ENCODE measurements around the gene ZNF518B.

Gene ZNF518B

GRCh38 chr4:10457255-10457801 is at the start of gene ZNF518B:
ZNF518B (minus strand) TSS chr4:10457426; CDS start chr4:10446328, 11,098 bp downstream.
- peak; percentile 76 for DNase-seq (ENCODE audit: low spot score)

DNA sequence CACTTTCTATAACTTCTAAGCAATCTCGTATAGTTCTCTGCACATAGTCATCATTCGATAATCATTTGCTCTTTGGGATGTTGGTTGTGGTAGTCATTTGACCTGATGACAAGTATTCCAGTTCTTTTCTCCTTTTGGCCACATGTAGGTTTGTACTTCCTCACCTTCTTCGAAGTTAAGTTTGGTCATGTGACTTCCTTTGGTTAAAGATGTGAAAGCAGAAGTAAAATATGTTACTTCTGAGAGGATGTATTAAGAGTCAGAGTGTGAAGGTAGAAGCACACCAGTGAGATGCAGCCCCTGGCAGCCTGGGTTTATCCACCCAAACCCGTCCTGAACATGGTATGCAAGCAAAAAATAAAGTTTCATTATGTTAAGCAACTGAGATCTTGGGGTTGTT is 48.9 kb upstream of the ZNF518B start:
- DNase-seq (ENCODE audit: low spot score): no peak

DNA sequence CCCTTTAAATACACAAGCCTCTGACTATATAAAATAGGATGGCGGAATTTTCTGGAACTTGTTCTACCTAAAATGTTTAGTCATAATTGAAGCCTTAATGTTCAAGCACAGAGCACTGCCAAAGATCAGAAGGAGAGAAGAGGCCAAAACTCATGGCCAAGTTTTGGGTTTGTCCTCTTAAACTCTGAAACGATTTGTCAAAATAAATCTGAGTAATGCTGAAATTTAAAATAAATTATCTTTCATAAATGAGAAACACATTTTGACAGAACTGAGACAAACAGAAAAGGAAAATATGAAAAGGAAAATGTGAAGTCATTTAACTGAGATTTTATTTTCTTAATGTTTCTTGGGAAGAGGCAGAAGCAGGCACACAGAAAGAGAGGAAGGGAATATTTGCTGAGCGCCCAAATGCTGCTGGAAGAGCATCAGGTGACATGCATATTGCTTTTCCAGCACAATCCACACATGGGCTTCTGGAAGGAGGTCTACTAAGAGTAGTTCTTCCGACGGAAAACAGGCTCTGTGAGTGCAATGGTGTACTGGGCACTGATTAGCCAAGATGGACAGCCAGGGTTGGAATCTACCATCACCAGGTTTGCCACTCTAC is 47.4 kb upstream of the ZNF518B start:
- DNase-seq (ENCODE audit: low spot score): no peak

GRCh38 chr4:10502717-10503116 is 45.5 kb upstream of the ZNF518B start:
- no peak for DNase-seq (ENCODE audit: low spot score)

GRCh38 chr4:10500776-10501175 is 43.5 kb upstream of the ZNF518B start:
- no peak for DNase-seq (ENCODE audit: low spot score)

DNA sequence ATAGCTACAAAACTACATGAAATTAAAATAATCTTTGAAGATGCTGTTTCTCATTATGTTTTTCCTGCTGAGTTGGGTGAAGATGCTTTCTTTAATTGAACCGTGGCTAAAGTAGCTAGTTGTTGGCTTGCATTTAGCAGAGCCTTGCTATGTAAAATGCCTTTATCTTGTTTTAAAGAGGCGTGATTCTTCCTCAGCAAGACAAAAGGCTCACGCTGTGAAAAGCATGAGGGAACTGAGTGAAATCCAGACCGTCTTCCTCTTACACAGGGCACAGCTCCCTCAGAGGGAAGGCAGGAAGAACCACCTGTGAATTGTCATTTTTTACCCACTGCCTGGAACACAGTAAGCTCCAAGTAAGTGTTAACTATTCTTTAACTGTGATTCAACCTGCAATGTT is 39.0 kb upstream of the ZNF518B start:
- DNase-seq (ENCODE audit: low spot score): no peak

- DNase-seq (ENCODE audit: low spot score): no peak
Measured at GRCh38 chr4:10495651-10496050, 38.4 kb upstream of the ZNF518B start.

- DNase-seq (ENCODE audit: low spot score): no peak
Measured at GRCh38 chr4:10492464-10492863, 35.2 kb upstream of the ZNF518B start.

- DNase-seq (ENCODE audit: low spot score): no peak
Measured at GRCh38 chr4:10491401-10491800, 34.2 kb upstream of the ZNF518B start.

GRCh38 chr4:10490996-10491395 is 33.8 kb upstream of the ZNF518B start:
- DNase-seq (ENCODE audit: low spot score): no peak

DNA sequence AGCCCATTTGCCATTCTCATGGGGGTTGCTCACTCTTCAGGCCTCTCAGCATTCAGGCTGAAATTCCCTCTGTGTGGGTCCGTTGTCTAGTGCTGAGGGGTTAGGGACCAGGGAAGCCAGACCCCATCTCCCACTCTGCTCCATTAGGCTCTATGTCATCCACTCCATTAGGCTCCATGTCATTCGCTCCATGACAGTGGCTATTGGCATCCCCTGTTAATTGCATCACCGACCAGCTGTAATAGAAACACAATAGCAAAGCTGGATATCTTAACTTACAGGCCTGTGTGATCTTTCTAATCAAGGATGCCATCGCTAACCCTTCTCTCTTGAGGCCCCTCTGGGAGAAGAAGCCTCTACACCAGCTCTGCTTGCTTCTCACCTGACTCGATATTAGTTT is 25.7 kb upstream of the ZNF518B start:
- no peak for DNase-seq (ENCODE audit: low spot score)

- no peak for DNase-seq (ENCODE audit: low spot score)
Measured at GRCh38 chr4:10480616-10481015, 23.4 kb upstream of the ZNF518B start.

DNA sequence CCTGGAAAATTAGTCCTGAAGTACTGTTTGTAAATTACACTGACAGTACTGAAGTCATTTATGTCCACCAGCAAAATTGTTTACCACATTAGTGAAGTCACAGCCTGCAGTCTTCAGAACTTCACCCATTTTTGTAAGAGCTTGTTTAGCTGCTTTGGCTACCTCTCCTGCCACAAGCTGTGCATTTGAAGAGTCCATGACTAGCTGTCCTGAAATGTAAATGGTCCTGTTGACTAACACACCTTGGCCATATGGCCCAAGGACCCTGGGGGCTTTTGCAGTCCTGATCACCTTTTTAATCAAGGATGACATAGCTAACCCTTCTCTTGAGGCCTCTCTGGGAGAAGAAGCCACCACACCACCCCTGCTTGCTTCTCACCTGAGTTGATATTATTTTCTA is 21.4 kb upstream of the ZNF518B start:
- no peak for DNase-seq (ENCODE audit: low spot score)

DNA sequence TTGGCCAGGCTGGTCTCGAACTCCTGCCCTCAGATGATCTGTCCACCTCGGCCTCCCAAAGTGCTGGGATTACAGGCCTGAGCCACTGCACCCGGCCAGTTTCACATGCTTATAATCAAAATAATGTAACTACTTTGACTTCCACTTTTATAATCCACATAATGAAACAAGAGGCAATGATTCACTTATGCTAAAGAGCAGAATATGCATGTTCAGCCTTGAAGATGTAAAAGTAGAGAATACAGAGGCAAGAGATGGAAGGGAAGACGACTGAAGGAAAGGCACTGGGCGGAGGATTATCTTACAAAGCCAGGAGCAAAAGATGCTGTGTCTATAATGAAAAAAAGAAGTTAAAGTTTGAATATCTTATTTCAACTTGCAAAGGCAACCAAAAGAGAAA is 13.3 kb upstream of the ZNF518B start:
- no peak for DNase-seq (ENCODE audit: low spot score)

DNA sequence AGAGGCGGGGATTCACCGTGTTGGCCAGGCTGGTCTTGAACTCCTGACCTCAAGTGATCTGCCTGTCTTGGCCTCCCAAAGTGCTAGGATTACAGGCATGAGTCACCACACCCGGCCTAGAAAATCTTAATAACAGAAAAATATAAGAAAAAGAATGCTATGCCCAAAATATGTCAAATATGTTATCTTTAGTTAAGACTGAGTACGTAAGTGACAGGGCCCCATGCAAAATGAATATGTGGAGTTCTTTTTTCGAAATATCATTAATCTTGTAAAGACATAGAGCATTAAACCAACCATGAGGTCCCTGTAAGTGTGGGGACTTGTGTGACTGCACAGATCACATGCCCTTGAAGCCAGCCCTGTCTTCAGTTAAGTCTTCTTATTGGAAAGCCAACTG is 8.9 kb upstream of the ZNF518B start:
- no peak for DNase-seq (ENCODE audit: low spot score)

DNA sequence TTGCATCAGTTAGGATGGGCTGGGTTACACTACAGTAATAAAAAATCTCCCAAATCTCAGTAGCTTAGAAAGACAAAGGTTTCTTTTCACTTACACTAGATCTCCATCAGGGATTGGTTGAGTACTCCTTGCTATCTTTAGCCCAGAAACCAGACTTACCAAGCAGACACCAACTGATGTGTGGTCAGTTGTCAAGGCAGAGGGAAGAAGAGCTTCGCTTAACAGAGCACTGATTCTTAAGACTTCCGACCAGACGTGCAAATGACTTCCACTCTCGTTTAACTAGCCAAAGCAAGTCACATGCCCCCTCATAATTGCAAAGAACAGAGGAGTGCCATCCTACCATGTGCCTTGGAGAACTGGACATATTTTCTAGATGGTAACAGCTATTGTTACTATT is 5.7 kb upstream of the ZNF518B start:
- DNase-seq (ENCODE audit: low spot score): no peak

GRCh38 chr4:10461850-10462400 is 4.7 kb upstream of the ZNF518B start:
- no peak for DNase-seq (ENCODE audit: low spot score)

GRCh38 chr4:10461091-10461849 is 4.0 kb upstream of the ZNF518B start:
- DNase-seq (ENCODE audit: low spot score): peak; percentile 69

DNA sequence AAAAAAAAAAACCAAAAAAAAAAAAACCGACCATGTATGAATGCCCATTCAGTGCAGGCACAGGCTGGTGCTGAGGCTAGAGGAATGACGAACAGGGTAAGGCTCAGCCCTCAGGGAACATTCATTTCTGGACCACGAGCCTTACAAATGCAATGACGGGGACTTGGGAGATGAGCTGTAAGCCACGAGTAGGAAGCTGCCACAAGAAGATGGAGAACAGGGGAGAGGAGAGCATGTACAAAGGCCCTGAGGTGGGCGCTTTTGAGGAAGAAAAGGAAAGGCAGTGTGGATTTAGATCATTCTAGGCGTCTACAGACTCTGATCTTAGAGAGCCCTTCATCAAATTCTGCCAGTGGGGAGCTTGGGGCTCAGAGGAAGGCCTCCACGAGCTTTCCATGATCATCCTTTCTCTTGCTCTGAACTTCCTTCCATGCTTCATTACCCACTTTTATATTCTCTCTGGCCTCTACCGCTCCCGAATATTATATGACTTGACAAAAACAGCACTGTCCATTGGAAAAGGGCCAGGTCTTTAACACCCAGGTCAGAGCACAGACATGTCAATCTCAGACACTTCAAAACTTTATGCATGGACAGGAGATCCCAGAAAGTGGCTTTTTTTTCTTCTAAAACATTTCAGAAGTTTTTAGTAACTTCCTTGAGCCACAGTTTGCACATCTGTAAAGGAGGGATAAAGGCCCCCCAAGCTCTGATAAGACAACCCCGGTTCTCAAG is 3.3 kb upstream of the ZNF518B start:
- DNase-seq (ENCODE audit: low spot score): no peak

DNA sequence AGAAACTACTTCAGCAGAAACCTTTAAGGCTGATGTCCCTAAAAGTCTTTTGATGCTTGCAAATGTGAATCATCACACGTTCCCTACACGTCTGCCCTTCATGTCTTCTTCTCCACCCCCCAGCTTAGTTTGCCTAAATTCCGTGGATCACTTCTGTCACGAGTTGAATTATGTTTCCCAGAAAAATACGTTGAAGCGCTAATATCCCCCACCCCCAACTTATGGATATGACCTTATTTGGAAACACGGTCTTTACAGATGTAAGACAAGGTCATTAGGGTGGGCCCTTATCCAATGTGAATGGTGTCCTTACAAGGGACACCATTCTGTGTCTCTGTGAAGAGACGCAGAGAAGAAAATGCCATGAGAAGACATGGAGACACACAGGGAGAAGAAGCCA is 2.1 kb upstream of the ZNF518B start:
- no peak for DNase-seq (ENCODE audit: low spot score)

GRCh38 chr4:10458177-10458576 is 951 bp upstream of the ZNF518B start:
- no peak for DNase-seq (ENCODE audit: low spot score)

GRCh38 chr4:10456595-10457254 is 501 bp downstream of the ZNF518B start:
- no peak for DNase-seq (ENCODE audit: low spot score)
